Trophoblast cell (in vitro differentiated cells and primary cell): ENCODE data around the gene IL1F10.

Experiments used
- DNase-seq, 2 donors: peaks; one replicate each; pipeline ENCODE4 v3.0.0-alpha.2; 2016
- H2AFZ ChIP-seq: 2 replicates; pipeline ENCODE4 v1.6.1; 2013; ENCODE audit warnings: low read length, moderate library complexity, mild to moderate bottlenecking; ENCODE audit not compliant: insufficient read depth, poor library complexity
- H2AK5ac ChIP-seq: 2 replicates; pipeline ENCODE4 v1.6.1; 2013; ENCODE audit warnings: mild to moderate bottlenecking, low read length
- H2BK120ac ChIP-seq: 2 replicates; pipeline ENCODE4 v1.6.1; 2013; ENCODE audit warnings: low read length, mild to moderate bottlenecking, moderate library complexity; ENCODE audit not compliant: insufficient read depth, poor library complexity
- H2BK12ac ChIP-seq: 2 replicates; pipeline ENCODE4 v1.6.1; 2013; ENCODE audit warnings: mild to moderate bottlenecking, low read length, moderate library complexity
- H2BK5ac ChIP-seq: 2 replicates; pipeline ENCODE4 v1.6.1; 2013; ENCODE audit warnings: low read length, low read depth, moderate library complexity, mild to moderate bottlenecking; ENCODE audit not compliant: poor library complexity
- H3K14ac ChIP-seq: 2 replicates; pipeline ENCODE4 v1.6.1; 2013; ENCODE audit warnings: mild to moderate bottlenecking, low read length
- H3K18ac ChIP-seq: 2 replicates; pipeline ENCODE4 v1.6.1; 2013; ENCODE audit warnings: mild to moderate bottlenecking, low read length
- H3K23ac ChIP-seq: 2 replicates; pipeline ENCODE4 v1.6.1; 2013; ENCODE audit warnings: low read length
- H3K27ac ChIP-seq: 2 replicates; pipeline ENCODE4 v1.5.1; 2013; ENCODE audit warnings: low read depth, mild to moderate bottlenecking, inconsistent platforms, low read length, moderate library complexity
- H3K27me3 ChIP-seq: 2 replicates; pipeline ENCODE4 v1.6.1; 2013; ENCODE audit warnings: inconsistent platforms, mild to moderate bottlenecking, low read length, moderate library complexity; ENCODE audit not compliant: insufficient read depth
- H3K36me3 ChIP-seq, 2 experiments: 1 replicate in 1 of 2; 2 replicates in 1 of 2; pipeline ENCODE4 v1.6.1; 2013; ENCODE audit warnings: low read length in 2 of 2, mild to moderate bottlenecking in 2 of 2, moderate library complexity in 1 of 2; ENCODE audit not compliant: insufficient read depth in 2 of 2, control insufficient read depth in 1 of 2
- H3K4ac ChIP-seq: 2 replicates; pipeline ENCODE4 v1.6.1; 2013; ENCODE audit warnings: low read depth, mild to moderate bottlenecking, low read length, moderate library complexity
- H3K4me1 ChIP-seq, 2 experiments: 1 replicate in 1 of 2; 2 replicates in 1 of 2; pipeline ENCODE4 v1.6.1; 2013; ENCODE audit warnings: low read length in 2 of 2, mild to moderate bottlenecking in 2 of 2, moderate library complexity in 1 of 2; ENCODE audit not compliant: insufficient read depth in 2 of 2, control insufficient read depth in 1 of 2
- H3K4me2 ChIP-seq: 2 replicates; pipeline ENCODE4 v1.6.1; 2013; ENCODE audit warnings: inconsistent platforms, mild to moderate bottlenecking, low read length, moderate library complexity
- H3K4me3 ChIP-seq: 2 replicates; pipeline ENCODE4 v1.5.1; 2013; ENCODE audit warnings: mild to moderate bottlenecking, low read depth, low read length, inconsistent platforms
- H3K79me1 ChIP-seq: one replicate; pipeline ENCODE4 v1.6.1; 2013; ENCODE audit warnings: low read length
- H3K79me2 ChIP-seq: 2 replicates; pipeline ENCODE4 v1.6.1; 2013; ENCODE audit warnings: low read length, mild to moderate bottlenecking; ENCODE audit not compliant: control insufficient read depth, insufficient read depth, poor library complexity
- H3K9ac ChIP-seq: 2 replicates; pipeline ENCODE4 v1.6.1; 2013; ENCODE audit warnings: mild to moderate bottlenecking, low read length
- H3K9me3 ChIP-seq: 2 replicates; pipeline ENCODE4 v1.6.1; 2013; ENCODE audit warnings: low read depth, mild to moderate bottlenecking, control low read depth, inconsistent platforms, low read length; ENCODE audit not compliant: insufficient read depth
- H4K12ac ChIP-seq: 2 replicates; pipeline ENCODE4 v1.6.1; 2013; ENCODE audit warnings: low read depth, mild to moderate bottlenecking, low read length, moderate library complexity
- H4K8ac ChIP-seq: 2 replicates; pipeline ENCODE4 v1.6.1; 2013; ENCODE audit warnings: low read depth, mild to moderate bottlenecking, low read length, moderate library complexity
- H4K91ac ChIP-seq: one replicate; pipeline ENCODE4 v1.6.1; 2013; ENCODE audit warnings: low read depth, mild to moderate bottlenecking, low read length, moderate library complexity
- WGBS: extraction: QIAGEN DNeasy Blood & Tissue Kit; methylation state at CpG from one replicate; pipeline ENCODE4 v1.1.7; 2013; ENCODE audit warnings: missing lambda C conversion rate; ENCODE audit not compliant: insufficient read length, insufficient coverage; ENCODE audit errors: extremely low coverage; 5-methylcytosine and 5-hydroxymethylcytosine counted together

Gene IL1F10

GRCh38 chr2:113114224-113114945 lies 46.6 kb downstream of the IL1F10 start:
- no peaks in the 10 kb centered on the region for H3K79me1 ChIP-seq
- no peak overlapping the region for H4K91ac ChIP-seq
- H2AK5ac ChIP-seq: no peak overlapping the region
- no peak overlapping the region for H2BK12ac ChIP-seq
- H3K9me3 ChIP-seq: peaks cover 2% of the 10 kb centered on the region
- no peak overlapping the region for H3K4ac ChIP-seq
- no peak overlapping the region for H3K14ac ChIP-seq
- no peak overlapping the region for H3K18ac ChIP-seq
- no peaks in the 10 kb centered on the region for H3K79me2 ChIP-seq
- H3K27me3 ChIP-seq: no peaks in the 10 kb centered on the region
- DNase-seq: no peak
- no peak overlapping the region for H4K12ac ChIP-seq
- no peak overlapping the region for H2BK5ac ChIP-seq
- H4K8ac ChIP-seq: no peak overlapping the region
- H3K23ac ChIP-seq: no peak overlapping the region
- H2BK120ac ChIP-seq: no peak overlapping the region
- H3K4me2 ChIP-seq: no peak overlapping the region
- H3K36me3 ChIP-seq: no peaks in the 10 kb centered on the region
- H3K9ac ChIP-seq: no peak overlapping the region
- peaks cover 5 to 7% of the 10 kb centered on the region in 2 experiments for H3K4me1 ChIP-seq
- no CpG with 5 or more reads among the region's 6 CpGs for WGBS
- no peak overlapping the region for H3K4me3 ChIP-seq
- H3K27ac ChIP-seq: no peak overlapping the region
- H2AFZ ChIP-seq: no peak overlapping the region

GRCh38 chr2:113114996-113115395 lies 47.2 kb downstream of the IL1F10 start:
- Histone ChIP-seq H3K23ac (no peak overlapping the region), H4K12ac (no peak overlapping the region), H3K4me3 (no peak overlapping the region), H3K9me3 (peaks cover 2% of the 10 kb centered on the region), H4K91ac (no peak overlapping the region), H3K79me1 (no peaks in the 10 kb centered on the region), H2AK5ac (no peak overlapping the region), H3K27me3 (no peaks in the 10 kb centered on the region), H3K9ac (no peak overlapping the region), H3K4me1 (peaks cover 5 to 7% of the 10 kb centered on the region in 2 experiments), H3K4me2 (no peak overlapping the region), H2BK5ac (no peak overlapping the region), H2BK120ac (no peak overlapping the region), H3K79me2 (no peaks in the 10 kb centered on the region), H4K8ac (no peak overlapping the region), H2BK12ac (no peak overlapping the region), H3K18ac (no peak overlapping the region), H2AFZ (no peak overlapping the region), H3K36me3 (no peaks in the 10 kb centered on the region), H3K14ac (no peak overlapping the region), H3K27ac (no peak overlapping the region), H3K4ac (no peak overlapping the region)
- WGBS: no CpG with 5 or more reads among the region's 4 CpGs
- no peak for DNase-seq

DNA sequence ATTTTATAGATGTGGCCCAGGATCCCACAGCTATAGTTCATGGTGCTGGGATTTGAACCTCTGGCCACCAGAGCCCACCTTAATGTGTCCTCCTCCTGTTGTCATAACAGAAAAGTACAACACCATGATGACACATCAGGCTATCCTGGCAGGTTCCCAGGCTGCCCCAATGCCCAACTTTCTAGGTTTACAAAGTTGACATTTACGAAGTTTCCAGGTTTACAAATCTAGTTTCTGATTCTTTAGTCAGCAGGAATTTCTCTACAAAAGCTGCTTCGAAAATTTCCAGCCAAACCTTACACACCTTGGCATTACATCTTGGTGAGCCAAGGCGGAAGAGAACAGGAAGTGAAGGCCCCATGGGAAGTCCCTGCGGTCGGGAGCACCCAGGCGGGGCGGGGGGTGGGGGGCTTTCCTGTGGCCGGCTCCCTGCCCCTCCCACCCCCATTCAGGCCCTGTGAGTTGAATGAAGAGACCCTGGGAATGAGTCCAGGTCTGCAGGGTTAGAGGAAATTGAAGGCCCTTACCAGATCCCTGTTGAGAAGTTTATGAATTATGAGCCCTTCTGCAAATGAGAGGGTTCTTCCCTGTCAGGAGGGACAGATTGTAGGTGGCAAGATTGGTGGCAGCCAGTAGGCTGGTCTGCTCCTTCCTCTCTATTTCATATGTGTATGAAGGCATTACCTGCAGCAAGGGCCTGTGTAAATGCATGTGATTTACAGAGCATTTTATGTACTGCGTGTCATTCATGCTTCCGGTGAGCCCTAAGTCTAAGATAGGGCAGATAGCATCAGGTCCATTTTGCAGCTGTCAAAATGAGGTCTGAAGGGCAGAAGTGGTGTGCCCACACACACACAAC lies 48.6 kb downstream of the IL1F10 start:
- Histone ChIP-seq H3K27ac (no peak overlapping the region), H3K79me2 (no peaks in the 10 kb centered on the region), H3K14ac (no peak overlapping the region), H3K4me1 (peaks cover 5 to 7% of the 10 kb centered on the region in 2 experiments), H3K4me3 (no peak overlapping the region), H2AK5ac (no peak overlapping the region), H2AFZ (no peak overlapping the region), H3K18ac (no peak overlapping the region), H4K91ac (no peak overlapping the region), H3K9me3 (peaks cover 2% of the 10 kb centered on the region), H3K23ac (no peak overlapping the region), H3K36me3 (no peaks in the 10 kb centered on the region), H2BK5ac (no peak overlapping the region), H4K12ac (no peak overlapping the region), H3K9ac (no peak overlapping the region), H2BK12ac (no peak overlapping the region), H3K4me2 (no peak overlapping the region), H3K79me1 (no peaks in the 10 kb centered on the region), H4K8ac (no peak overlapping the region), H3K4ac (no peak overlapping the region), H3K27me3 (no peaks in the 10 kb centered on the region), H2BK120ac (no peak overlapping the region)
- no CpG with 5 or more reads among the region's 10 CpGs for WGBS
- peak in 1 of 2 donors; percentile 32 for DNase-seq

- H3K4ac ChIP-seq: no peak overlapping the region
- no peak overlapping the region for H3K4me3 ChIP-seq
- H3K27ac ChIP-seq: no peak overlapping the region
- H3K27me3 ChIP-seq: no peaks in the 10 kb centered on the region
- no peak overlapping the region for H4K12ac ChIP-seq
- H2BK120ac ChIP-seq: no peak overlapping the region
- H4K91ac ChIP-seq: no peak overlapping the region
- no peak overlapping the region for H2BK5ac ChIP-seq
- H2BK12ac ChIP-seq: no peak overlapping the region
- H3K36me3 ChIP-seq: no peaks in the 10 kb centered on the region
- WGBS: no CpG with 5 or more reads among the region's 9 CpGs
- H3K18ac ChIP-seq: no peak overlapping the region
- peaks cover 2% of the 10 kb centered on the region for H3K9me3 ChIP-seq
- H3K4me2 ChIP-seq: no peak overlapping the region
- H3K4me1 ChIP-seq: peaks cover 5 to 7% of the 10 kb centered on the region in 2 experiments
- H3K14ac ChIP-seq: no peak overlapping the region
- no peak overlapping the region for H4K8ac ChIP-seq
- no peak overlapping the region for H3K9ac ChIP-seq
- H3K23ac ChIP-seq: no peak overlapping the region
- peak; percentile 28 to 61 for DNase-seq
- H3K79me1 ChIP-seq: no peaks in the 10 kb centered on the region
- H2AK5ac ChIP-seq: no peak overlapping the region
- H2AFZ ChIP-seq: no peak overlapping the region
- H3K79me2 ChIP-seq: no peaks in the 10 kb centered on the region
Measured at GRCh38 chr2:113117541-113118262, 49.9 kb downstream of the IL1F10 start.
